ENCODE results near the gene RASA2.

DNA sequence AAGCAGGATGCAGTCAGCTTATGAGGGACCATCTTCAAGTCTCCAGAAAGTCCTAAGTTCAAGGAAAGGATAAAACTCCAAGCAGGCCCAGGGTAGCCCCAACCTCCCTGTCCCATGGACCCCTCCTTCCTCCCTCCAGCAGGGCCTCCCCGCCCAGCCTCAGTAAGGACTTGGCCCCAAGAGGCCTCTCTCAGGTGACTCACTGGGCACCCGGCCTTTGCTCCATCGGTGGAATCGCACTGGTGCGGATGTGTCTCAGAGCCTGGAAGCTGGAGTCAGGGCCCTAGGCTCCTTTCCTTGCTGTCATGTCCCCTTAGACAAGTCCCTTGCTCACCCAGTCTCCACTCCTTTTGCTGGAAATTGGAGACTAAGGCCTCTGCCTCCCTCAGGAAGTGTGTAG lies 136.9 kb downstream of the RASA2 start:
- TF ChIP-seq EZH2 (IDR thresholded peaks at IDR 0.05; ENCODE audit: low read length) = no peak
- TF ChIP-seq, protein P1, sequence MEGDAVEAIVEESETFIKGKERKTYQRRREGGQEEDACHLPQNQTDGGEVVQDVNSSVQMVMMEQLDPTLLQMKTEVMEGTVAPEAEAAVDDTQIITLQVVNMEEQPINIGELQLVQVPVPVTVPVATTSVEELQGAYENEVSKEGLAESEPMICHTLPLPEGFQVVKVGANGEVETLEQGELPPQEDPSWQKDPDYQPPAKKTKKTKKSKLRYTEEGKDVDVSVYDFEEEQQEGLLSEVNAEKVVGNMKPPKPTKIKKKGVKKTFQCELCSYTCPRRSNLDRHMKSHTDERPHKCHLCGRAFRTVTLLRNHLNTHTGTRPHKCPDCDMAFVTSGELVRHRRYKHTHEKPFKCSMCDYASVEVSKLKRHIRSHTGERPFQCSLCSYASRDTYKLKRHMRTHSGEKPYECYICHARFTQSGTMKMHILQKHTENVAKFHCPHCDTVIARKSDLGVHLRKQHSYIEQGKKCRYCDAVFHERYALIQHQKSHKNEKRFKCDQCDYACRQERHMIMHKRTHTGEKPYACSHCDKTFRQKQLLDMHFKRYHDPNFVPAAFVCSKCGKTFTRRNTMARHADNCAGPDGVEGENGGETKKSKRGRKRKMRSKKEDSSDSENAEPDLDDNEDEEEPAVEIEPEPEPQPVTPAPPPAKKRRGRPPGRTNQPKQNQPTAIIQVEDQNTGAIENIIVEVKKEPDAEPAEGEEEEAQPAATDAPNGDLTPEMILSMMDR (optimal IDR thresholded peaks at IDR 0.05 in 1 of 3, IDR thresholded peaks at IDR 0.05 in 1 of 3, conservative IDR thresholded peaks at IDR 0.05 in 1 of 3; ENCODE audit: extremely low read depth in 1 of 3, insufficient read depth in 2 of 3, low read length in 3 of 3) = no peak
